T-helper 2 cell (primary cell): ENCODE data around the gene NOLC1.
A peak's percentile ranks its signal among the peaks of the same experiment; 100 is the strongest.

Source experiments
- DNase-seq, 5 experiments: peaks; one replicate each; pipeline versions ENCODE4 v3.0.0 to v3.0.0-alpha.2; 2012 to 2022

NOLC1 gene

DNA sequence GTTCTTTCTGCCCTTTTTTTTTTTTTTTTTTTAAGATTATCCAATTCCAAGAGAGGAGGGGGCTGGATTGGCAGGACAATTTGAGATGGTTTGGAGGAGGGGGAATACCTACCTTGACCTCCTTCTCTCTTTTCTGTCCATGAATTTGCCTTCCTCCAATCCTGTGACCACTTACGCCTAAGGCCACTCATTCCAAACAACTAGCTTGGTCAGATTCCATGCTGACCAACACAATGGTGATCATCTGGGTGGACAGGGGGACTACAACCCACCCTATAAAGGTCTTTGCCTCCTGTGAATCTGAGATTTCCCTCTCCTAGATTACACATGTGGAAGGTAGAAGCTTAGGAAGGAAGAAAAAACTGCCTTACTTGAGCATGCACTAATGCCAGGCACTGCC, 29.7 kb upstream of the NOLC1 start:
- DNase-seq: no peak

GRCh38 chr10:102123223-102123622, 29.0 kb upstream of the NOLC1 start:
- no peak for DNase-seq

DNA sequence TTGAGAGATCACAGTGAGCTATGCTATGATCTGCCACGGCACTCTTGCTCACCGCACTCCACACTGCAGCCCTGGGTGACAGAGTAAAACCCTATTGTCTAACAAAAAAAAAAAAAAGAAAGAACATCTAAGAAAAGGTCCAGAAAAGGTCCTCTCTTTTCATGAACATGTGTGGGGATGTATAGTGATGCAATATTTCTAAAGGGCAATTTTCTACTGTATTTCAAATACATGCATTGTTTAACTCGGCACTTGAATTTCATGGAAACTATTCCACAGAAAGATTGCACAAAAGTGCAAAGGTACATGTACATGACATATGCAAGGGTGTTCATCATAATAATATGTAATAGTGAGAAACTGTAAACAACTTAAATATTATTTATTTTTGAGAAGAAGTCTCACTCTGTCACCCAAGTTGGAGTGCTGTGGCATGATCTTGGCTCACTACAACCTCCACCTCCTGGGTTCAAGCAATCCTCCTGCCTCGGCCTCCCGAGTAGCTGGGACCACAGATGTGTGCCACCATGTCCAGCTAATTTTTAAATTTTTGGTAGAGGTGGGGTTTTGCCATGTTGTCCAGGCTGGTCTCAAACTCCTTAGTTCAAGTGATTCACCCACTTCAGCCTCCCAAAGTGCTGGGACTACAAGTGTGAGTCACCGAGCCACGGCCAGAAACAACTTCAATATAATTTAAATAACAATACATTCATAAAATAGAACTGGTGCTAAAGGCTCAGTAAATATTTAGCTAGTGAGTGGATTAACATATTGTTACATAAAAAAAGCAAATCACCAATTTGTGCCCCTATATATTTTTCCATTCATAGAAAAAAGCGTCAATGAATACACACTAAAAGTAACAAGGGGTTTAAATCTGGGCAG, 20.7 kb upstream of the NOLC1 start:
- DNase-seq: no peak

DNA sequence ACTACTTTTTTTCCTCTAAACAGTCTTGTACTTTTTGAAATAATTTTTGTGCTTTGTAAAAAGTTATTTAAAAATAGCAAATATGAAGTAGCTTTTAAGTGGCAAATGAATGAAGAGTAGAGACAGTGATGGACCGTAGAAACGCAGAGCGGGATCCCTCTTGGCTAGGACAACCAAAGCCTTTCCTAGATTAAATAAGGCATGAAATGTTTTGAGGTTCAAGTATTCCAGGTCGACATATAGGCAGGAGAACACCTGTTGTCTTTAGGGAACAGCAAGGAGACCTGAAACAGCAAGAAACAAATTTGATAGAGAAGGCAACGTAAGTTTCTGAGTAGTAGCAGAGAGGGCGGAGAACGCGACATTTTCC, 20.0 kb upstream of the NOLC1 start:
- DNase-seq: no peak

DNA sequence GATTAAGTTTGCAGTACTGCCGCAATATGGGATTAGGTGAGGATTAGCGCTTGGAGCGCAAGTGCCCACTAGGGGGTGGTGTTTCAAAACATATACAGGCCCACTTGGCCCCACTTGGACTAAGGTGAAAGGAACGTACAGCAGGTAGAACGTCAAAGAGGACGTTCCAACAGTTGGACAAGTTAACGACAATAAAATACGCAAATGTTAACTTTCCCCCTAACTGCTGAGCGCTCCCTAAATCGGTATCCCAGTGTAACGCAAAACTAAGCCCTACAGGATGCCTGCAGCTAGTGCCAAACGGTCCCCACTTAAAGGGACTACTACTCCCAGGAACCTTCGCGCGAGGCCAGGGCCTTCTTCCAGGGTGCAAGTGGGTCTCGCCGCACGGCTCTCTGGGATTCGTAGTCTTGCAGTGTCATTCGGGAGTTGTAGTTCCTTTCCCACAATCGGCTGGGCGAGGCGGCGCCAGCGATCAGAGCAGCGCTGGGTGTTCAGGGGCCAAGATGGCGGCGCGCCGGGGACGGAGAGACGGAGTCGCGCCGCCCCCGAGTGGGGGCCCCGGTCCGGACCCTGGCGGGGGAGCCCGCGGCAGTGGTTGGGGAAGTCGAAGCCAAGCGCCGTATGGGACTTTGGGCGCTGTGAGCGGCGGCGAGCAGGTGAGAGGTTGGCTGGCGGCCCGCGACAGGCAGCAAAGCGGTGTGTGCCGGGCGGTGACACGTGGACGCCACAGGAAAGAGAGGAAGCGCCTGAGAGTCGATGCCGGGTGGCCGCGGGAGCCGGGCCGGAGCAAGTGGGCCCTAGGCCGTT, 19.4 kb upstream of the NOLC1 start, which contains the start of gene PPRC1:
Gene PPRC1, plus strand, starts transcription at position 478 of the 810 bp plus-strand sequence. Its CDS starts 29 bp downstream, at position 507.
- peak; percentile 90 to 99 (median 95) for DNase-seq

DNA sequence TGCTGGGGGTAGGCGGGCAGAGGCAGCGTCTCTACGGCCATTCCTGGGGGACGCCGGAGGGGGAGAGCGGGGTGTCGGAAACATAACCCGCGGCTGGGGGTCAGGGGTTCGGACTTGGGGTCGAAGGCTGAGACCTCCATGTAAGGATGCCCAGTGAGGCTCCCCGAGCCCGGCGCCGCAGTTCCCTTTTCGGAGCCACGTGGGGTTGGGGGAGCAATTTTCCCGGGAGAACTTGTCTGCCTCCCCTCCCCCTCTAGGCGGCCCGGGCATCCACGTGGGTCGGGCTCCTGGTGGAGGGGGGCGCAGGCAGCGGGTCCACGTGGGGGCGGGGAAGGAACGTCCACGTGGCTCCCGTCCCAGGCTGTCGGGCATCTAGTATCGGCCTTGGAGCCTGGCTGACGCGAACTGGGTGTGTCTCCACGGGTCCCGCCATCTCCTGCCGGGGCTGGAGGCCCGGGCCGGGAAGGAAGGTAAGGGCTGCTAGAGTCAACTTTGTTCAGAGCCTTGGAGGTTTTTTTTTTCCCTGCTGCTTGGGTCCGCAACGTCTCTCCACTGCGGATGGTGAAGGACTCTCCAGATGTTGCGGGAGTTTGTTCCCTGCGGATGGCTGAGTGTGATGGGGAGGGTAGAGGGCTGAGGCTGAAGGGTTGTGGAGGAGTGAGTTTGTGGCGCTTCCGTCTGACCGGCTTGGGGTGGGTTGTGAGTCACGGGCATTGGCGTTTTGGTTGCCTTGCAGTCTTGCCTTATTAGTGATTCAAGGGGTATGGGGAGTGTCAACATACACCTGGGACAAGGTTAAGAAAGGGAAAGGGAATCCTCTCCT, 18.6 kb upstream of the NOLC1 start:
- DNase-seq: peak in 3 of 5 experiments; percentile 24 to 55 (median 55)

- no peak for DNase-seq
These were observed 17.8 kb upstream of the NOLC1 start for GRCh38 chr10:102134416-102134815.

DNA sequence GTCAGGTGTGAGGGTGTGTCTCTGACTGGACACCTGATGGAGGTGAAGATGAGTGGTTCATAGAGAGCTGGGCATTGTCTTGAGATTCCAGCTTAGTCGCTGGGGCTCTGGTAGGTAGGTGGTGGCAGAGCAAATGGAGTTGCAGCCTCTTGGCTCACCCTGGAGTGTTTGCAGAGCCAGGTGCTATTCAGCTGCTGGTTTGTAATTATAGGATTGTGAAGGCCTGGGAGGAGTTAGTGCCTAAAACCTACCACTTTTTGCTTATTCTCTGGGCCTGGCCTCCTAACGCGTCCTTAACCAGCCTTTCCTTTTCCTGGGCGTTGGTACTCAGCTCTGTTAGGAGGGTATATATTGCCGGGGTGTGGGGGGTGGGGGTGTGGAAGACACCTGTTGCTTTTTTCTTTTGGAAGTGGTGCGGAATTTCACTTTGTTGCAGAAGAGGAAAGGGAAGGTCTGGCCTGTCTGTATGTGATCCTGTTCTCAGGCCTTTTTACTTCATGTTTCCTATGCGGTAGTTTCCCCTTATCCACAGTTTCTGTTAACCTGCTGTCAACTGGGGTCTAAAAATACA, 16.1 kb upstream of the NOLC1 start:
- DNase-seq: no peak

DNA sequence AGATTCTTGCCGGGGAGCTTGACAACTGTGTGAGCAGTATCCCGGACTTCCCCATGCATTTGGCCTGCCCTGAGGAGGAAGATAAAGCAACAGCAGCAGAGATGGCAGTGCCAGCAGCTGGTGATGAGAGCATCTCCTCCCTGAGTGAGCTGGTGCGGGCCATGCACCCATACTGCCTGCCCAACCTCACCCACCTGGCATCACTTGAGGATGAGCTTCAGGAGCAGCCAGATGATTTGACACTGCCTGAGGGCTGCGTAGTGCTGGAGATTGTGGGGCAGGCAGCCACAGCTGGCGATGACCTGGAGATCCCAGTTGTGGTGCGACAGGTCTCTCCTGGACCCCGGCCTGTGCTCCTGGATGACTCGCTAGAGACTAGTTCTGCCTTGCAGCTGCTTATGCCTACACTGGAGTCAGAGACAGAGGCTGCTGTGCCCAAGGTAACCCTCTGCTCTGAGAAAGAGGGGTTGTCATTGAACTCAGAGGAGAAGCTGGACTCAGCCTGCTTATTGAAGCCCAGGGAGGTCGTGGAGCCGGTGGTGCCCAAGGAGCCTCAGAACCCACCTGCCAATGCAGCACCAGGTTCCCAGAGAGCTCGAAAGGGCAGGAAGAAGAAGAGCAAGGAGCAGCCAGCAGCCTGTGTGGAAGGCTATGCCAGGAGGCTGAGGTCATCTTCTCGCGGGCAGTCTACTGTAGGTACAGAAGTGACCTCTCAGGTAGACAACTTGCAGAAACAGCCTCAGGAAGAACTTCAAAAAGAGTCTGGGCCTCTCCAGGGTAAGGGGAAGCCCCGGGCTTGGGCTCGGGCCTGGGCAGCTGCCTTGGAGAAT, 12.7 kb upstream of the NOLC1 start:
- DNase-seq: no peak

GRCh38 chr10:102140218-102140617, 12.0 kb upstream of the NOLC1 start:
- DNase-seq: no peak

DNA sequence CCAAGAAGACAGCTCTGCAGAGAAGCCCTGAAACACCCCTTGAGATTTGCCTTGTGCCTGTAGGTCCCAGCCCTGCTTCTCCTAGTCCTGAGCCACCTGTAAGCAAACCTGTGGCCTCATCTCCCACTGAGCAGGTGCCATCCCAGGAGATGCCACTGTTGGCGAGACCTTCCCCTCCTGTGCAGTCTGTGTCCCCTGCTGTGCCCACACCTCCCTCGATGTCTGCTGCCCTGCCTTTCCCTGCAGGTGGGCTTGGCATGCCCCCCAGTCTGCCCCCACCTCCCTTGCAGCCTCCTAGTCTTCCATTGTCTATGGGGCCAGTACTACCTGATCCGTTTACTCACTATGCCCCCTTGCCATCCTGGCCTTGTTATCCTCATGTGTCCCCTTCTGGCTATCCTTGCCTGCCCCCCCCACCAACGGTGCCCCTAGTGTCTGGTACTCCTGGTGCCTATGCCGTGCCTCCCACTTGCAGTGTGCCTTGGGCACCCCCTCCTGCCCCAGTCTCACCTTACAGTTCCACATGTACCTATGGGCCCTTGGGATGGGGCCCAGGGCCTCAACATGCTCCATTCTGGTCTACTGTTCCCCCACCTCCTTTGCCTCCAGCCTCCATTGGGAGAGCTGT, 11.2 kb upstream of the NOLC1 start:
- no peak for DNase-seq

- DNase-seq: no peak
These were observed 10.5 kb upstream of the NOLC1 start for GRCh38 chr10:102141583-102142107.

- no peak for DNase-seq
These were observed 5.2 kb upstream of the NOLC1 start for GRCh38 chr10:102146971-102147428.

GRCh38 chr10:102147561-102147960, 4.6 kb upstream of the NOLC1 start:
- DNase-seq: no peak

DNA sequence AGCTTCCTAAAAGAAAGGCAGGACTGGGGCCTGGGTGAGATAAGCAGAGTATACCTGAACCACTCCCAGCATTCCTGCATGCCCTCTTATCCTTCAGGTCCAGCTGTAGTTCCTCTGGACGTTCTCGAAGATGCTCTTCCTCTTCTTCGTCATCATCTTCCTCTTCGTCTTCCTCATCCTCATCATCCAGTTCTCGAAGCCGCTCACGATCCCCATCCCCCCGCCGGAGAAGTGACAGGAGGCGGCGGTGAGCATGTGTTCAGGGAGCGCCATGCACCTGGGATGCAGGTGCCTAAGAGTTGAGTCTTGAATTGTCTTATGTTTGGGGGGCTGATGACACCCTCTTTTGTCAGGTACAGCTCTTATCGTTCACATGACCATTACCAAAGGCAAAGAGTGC, 3.9 kb upstream of the NOLC1 start:
- no peak for DNase-seq

- DNase-seq: peak in 1 of 5 experiments; percentile 13
These were observed 1.0 kb upstream of the NOLC1 start for GRCh38 chr10:102150970-102151773.

DNA sequence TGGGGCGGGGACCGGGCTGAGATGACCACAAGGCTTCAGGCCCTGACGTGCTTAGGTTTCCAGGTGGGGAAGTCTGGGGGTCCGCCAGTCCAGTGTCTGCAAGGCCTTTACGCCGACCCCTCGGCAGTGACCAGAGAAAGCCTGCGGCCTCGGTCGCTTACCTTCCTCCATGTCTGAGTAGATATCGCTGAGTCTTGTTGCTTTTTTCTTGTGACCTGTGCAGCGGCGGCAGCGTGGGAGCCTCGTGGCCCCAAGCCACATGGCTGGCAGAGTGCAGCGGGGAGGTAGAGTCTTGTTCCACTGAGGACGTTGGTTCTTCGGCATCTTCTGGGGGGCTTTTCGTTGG, 329 bp downstream of the NOLC1 start:
- peak in 2 of 5 experiments; percentile 35 to 40 for DNase-seq

DNA sequence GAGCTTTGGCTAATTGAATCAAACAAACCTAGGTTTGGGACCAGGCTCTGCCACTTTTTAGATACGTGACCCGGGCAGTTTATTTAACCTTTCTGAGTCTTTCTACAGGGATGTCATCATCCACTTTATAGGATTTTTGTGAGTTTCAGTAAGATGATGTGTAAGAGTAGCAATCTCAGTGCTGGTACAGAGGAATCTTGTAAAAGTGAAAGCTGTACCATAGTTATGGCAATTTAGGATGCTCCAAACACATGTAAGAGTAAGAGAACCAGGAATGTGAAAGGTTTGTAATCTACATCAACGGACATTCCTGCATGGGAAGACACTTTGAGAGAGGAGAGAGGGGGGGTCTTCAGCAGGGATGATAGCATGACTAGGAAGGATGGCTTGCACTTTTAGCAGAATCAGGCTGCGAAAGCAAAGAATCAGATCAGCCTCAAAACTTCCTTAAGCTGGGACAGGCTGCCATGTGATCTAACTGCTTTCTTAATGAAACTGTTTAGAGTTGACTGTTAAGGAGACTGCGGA, 968 bp downstream of the NOLC1 start:
- DNase-seq: no peak

DNA sequence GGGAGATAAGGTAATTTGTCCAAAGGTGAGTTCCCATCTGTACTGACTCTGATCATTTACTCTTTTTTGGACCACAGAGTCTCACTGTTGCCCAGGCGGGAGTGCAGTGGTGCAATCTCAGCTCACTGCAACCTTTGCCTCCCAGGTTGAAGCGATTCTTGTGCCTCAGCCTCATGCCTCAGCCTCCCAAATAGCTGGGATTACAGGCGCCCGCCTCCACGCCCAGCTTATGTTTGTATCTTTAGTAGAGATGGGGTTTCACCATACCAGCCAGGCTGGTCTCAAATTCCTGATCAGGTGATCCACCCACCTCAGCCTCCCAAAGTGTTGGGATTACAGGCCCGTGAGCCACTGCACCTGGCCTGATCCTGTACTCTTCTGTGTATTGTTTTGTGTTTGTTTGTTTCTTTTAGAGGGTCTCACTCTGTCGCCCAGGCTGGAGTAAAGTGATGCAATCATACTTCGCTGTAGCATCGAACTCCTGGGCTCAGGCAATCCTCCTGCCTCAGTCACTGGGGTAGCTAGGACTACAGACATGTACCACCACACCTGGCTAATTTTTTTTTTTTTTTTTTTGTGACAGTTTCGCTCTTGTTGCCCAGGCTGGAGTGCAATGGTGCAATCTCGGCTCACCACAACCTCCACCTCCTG, 2.4 kb downstream of the NOLC1 start:
- DNase-seq: no peak
